Fibroblast of upper back skin (primary cell): Measurements from ENCODE around the gene OSBPL10.

ENCODE experiments used
- DNase-seq: peaks from one replicate; pipeline ENCODE4 v3.0.0-alpha.2; 2013

OSBPL10 gene

GRCh38 chr3:31839144-31839917 lies 141.7 kb downstream of the OSBPL10 start:
- no peak for DNase-seq

DNA sequence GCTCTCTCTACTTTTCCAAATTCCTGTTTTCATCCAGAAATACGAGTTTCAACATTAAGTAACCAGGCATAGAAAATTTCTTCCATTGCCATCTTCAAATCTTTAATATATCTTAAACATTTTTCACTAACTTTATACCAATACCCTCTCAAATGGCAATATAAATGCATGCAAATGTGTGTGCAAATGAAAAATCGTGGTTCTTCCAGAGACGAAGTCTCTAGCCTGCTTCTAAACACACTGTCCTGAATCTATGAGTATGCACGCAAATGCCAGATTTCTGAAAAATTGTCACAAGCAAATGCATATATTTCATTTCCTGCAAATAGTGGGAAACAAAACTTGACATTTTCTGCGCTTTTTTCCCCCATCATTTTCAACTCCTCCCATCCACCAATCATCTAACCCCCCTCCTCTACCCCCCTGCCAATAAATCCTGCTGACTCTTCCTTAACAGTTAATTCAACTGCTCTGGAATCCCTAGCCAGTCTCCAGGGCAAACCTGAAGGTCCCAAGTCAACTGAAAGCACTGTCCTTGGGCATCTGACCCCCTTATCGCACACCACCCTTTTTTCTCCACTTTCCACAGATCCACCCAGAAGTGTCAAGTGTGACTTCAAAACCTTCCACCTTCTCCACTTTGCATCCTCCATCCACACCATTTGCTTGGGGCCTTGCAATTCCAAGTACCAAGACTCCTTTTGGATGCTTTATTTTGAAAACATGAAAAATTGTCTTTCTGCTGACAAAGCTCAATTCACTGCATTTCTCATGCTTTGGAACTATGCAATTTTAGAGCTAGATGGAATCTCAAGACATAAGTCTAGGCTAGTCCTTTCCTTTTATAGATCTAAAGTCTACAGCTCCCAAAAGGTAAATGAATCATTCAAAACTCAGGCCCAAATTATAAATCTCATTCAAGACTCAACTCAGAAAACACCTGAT lies 144.7 kb downstream of the OSBPL10 start:
- DNase-seq: no peak

GRCh38 chr3:31833391-31834190 lies 147.5 kb downstream of the OSBPL10 start:
- DNase-seq: no peak

DNA sequence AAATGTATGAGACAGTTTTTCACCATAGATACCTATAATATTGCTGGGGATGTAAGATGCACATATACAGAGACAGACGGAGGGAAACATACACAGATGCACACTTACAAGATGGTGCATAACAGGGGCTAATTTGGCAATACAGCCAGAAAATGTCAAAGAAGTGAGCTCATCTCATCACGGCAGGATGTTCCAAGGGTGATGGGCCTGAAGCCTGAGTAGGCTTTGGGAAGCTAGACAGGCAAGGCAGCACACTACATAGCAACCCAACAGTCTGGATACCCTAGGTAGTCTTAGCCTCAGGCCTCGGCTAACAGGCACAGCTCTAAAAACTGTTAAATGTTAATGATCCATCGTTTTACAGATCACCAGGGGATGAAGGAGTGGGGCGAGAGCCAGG lies 148.5 kb downstream of the OSBPL10 start:
- peak; percentile 16 for DNase-seq

DNA sequence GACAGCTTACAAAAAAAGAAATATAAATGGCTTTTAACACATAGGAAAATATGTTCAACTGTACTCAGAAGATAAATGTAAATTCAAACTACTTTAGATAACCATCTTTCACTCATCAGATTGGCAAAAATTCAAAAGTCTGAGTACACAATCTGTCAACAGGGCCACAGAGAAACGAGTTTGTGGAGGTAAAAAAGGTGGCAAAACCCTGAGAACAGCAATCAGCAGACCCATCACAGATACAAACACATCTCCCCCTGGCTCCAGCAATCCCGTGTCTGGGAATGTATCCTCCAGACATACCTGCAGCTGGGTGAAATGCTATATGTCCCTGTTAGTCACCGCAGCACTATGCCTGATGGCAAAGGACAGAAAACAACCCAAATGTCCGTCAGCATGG lies 149.5 kb downstream of the OSBPL10 start:
- DNase-seq: no peak

GRCh38 chr3:31829826-31830426 lies 151.1 kb downstream of the OSBPL10 start:
- no peak for DNase-seq

GRCh38 chr3:31829010-31829409 lies 152.1 kb downstream of the OSBPL10 start:
- no peak for DNase-seq

DNA sequence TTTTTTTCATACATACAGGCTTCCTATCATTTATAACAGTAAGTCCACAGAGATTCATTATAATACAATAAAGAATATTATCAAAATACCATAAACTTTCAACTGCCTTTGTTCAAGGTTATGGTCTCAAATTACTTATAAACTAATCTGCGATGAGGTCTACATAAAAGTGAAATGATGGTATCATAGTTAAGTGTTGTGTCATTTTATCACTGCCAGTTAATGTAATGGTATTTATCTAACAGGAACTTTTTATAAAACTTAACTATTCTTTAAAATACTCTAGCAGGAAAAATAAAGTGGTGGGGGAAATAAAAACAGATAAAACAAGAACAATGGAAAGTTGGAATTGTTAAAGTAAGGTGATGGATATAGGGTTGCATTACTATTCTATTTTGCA lies 153.1 kb downstream of the OSBPL10 start:
- DNase-seq: no peak

GRCh38 chr3:31823184-31823583 lies 157.9 kb downstream of the OSBPL10 start:
- DNase-seq: no peak

DNA sequence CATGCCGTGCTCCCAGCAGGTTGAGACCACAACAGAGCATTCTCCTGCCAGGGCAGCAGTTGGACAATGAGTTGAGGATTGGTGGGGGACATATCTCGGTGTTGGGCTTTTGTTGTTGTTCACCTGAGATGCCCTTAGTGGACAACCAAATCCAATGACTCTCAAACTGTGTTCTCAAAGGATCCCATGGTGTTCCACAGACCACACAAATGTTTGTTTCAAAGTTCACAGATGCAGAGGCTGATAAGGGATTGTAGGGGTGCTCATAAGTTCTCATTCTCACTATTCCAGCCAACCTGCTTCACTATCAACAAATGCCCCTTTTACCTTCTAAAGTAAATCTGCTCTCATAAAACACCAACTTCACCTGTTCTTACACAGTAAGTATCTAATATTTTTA lies 159.9 kb downstream of the OSBPL10 start:
- no peak for DNase-seq

DNA sequence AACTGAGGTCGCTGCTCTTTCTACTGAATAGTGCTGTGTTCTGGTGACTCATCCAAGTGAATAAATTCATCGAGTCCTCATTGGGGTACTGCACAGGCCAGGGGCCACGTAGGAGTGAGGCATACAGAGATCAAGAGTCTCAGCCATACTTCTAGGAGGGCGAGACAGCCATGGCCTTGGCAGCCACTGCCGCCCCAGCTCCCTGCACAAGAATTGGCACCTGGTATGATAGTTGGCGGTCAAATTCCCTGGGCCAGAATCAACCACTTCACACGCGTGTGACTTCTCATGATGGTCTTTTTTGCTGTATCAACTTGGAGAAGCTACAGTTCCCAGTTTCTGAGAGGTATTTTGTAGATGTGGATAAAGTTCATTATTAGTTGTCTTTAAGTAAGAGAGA lies 161.6 kb downstream of the OSBPL10 start:
- DNase-seq: no peak

DNA sequence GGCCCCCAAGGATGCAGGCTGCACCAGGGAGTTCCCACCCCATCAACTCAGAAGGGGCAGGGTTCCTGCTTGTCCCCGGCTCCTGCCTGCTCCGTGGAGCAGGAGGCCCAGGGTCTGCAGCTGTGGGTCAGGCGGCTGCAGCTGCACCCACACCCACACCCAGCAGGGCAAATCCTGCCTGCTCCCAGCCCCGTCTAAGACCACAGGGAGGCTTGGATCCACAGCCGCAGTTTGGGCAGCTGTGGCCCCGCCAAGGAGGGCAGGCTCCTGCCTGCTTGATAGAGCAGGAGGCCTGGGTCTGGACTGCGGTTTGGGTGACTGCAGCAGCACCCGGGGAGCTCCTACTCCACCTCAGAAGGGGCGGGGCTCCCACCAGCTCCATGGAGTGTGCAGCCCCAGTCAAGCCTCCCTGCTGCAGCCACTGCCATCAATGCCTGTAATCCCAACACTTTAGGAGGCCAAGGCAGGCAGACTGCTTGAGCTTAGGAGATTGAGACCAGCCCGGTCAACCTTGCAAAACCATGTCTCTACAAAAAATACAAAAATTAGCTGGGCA lies 163.6 kb downstream of the OSBPL10 start:
- no peak for DNase-seq

DNA sequence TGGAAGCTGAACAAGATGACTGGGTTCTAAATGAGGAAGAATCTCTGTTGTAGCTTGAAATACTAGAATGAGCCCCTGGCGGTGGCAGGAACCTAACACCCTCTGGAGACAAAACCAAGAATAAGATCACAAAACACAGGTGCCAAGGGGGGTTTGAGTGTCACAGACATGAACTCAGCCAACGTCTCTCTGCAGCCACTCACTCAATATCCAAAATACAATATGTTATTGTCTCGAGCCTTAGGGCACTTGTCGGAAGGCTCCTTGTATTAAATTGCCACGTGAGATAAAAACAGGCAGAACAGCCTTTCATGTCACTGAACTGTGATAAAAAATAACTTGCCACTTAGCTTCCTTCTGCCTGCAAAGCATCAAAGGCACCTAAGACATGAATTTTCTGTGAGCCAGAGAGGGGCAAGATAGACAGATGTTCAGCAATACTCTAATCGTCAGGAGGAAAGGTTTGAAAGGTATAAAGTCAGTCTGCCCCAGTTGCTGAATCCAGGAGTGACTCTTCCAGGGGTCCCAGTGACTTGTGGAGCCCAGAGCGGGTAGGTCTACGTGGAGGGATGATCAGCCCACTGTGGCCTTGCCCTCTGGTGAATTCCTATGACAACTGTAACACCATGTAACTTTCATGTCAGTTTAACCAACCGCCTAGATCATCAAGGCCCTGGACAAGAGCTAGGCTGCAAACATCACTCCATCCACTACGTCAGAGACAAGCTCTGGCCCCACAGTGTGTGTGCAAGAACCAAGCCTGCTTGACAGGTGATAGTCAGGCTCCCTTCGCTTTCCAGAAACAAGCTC lies 165.2 kb downstream of the OSBPL10 start:
- DNase-seq: no peak

DNA sequence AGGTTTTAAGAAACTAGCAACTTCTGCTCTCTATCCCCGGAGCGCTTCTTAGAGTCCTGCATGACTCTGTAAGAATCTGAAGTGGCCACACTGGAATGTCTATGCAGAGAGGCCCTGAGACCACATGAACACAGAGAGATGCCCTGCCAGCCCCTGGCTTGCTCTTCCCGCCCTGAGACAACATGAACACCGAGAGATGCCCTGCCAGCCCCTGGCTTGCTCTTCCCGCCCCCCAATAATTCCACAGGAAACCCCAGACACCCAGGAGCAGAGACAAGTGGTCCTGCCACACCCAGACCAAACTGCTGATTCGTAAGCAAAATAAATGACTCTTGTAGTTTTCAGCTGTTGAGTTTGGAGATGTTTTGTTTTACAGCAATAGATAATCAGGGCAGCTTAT lies 166.1 kb downstream of the OSBPL10 start:
- no peak for DNase-seq

DNA sequence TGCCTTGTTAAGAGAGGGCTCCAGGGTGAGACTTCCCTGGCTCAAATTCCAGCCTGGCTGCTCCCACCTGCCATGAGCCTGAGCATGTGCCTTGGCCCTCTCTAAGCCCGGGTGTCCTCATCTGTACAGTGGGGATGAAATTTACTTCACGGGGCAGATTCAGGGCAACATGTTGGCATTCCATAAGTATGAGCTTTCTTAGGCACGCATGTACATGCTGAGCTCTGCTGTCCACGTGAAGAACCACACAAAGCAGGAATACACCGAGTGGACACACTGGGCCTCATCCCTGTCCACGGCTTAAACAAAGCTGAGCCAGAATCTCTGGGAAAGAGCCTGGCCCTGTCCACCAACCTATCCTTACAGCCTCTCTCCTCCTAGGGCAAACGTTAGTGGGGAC lies 167.4 kb downstream of the OSBPL10 start:
- DNase-seq: no peak

GRCh38 chr3:31813197-31813596 lies 167.9 kb downstream of the OSBPL10 start:
- DNase-seq: no peak

- DNase-seq: no peak
These were observed 170.1 kb downstream of the OSBPL10 start for GRCh38 chr3:31810991-31811433.

DNA sequence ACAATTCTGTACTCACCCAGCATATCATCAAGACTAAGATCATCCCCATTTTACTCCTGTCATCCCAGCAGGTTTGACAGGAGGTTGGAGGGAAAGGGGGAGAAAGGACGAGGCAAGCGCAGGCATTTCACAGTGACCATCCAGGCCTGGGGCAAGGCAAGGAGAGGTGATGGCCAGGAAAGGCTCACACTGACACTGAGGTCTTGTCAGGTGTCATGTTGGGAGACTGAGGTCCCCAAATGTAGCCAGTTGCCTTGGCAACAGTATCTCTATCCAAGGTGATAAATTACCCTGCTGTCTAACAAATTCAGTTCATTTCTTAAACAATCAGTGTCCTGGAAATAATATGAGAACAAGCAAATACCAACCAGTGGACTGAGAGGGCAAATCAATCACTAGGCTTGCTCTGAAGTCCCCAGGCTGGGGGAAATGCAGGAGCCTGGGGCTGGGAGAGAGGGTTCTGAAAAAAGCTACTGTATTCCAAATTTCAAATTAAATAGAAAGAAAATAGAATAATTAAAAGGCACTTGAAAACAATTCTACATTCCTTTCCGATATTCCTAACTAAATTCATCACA lies 172.8 kb downstream of the OSBPL10 start:
- DNase-seq: no peak

DNA sequence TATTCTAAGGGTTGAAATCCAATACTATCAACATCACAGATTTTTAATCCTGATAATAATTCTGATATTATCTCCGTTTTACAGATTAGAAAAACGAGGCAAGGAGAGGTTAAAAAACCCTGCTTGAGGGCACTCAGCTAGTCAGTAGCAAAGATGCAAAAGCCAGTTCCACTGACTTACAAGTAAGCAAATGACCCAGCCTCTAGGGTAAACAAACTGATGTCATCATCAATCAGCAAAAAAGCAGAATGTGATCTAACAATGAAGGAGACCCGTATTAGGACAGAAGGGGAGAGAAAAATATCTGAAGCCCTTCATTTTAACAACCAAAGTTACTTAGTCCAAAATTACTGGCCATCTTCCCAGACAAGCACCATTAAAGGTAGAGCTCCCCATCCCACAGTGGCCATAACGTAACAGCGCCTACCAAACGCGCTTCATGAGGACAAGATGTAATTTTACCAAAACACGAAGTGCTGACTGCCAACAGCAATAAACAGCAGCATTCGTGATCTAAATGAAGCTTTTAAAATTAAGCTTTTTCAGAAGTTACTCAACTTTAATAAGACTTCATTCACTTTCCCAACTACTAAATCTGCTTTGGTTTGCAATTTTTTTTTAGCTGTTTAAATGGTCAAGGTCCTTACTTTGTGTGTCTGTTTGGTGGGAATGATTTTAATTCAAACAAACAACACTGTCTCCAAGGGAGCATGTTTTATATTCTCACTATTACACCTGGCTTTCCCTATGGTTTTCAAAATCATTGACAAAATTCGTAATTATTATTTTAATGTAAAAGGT lies 176.6 kb downstream of the OSBPL10 start:
- DNase-seq: no peak
